Measurements from ENCODE around the gene MT1G.

Gene MT1G

GRCh38 chr16:56634715-56635440, 33.0 kb downstream of the MT1G start:
- H3K9me3 ChIP-seq (ENCODE audit: low read length) = no peaks in the 10 kb centered on the region
- peaks cover 99% of the 10 kb centered on the region for H3K27me3 ChIP-seq (ENCODE audit: insufficient read depth, low read length)
- H2AFZ ChIP-seq (ENCODE audit: low read depth, low read length) = no peak overlapping the region
- H3K4me3 ChIP-seq (ENCODE audit: low read length) = no peak overlapping the region
- H3K36me3 ChIP-seq (ENCODE audit: insufficient read depth, low read length) = no peaks in the 10 kb centered on the region
- H3K4me1 ChIP-seq (ENCODE audit: insufficient read depth, low read length) = peaks cover 8% of the 10 kb centered on the region

DNA sequence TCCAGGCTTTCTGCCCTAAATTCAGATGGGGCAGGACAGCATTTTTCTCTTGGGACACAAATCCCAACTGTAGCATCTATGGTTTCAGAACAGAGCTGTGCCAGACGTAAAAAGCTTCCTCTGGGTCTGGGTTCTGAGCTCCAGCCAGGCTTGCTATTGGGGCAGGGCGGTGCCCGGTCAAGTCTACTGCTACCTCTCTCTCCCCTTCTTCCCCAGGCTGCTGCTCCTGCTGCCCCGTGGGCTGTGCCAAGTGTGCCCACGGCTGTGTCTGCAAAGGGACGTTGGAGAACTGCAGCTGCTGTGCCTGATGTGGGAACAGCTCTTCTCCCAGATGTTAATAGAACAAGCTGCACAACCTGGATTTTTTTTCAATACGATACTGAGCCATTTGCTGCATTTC, 34.3 kb downstream of the MT1G start:
- H3K4me1 ChIP-seq (ENCODE audit: insufficient read depth, low read length) = peaks cover 7% of the 10 kb centered on the region
- no peaks in the 10 kb centered on the region for H3K36me3 ChIP-seq (ENCODE audit: insufficient read depth, low read length)
- no peaks in the 10 kb centered on the region for H3K9me3 ChIP-seq (ENCODE audit: low read length)
- no peak overlapping the region for H2AFZ ChIP-seq (ENCODE audit: low read depth, low read length)
- peaks cover 99% of the 10 kb centered on the region for H3K27me3 ChIP-seq (ENCODE audit: insufficient read depth, low read length)
- no peak overlapping the region for H3K4me3 ChIP-seq (ENCODE audit: low read length)

- Histone ChIP-seq H3K4me3 (ENCODE audit: low read length) (no peak overlapping the region), H3K9me3 (ENCODE audit: low read length) (no peaks in the 10 kb centered on the region), H3K4me1 (ENCODE audit: insufficient read depth, low read length) (peaks cover 6% of the 10 kb centered on the region), H3K36me3 (ENCODE audit: insufficient read depth, low read length) (no peaks in the 10 kb centered on the region), H3K27me3 (ENCODE audit: insufficient read depth, low read length) (peaks cover 98% of the 10 kb centered on the region), H2AFZ (ENCODE audit: low read depth, low read length) (no peak overlapping the region)
Observed at GRCh38 chr16:56632848-56633365, 35.0 kb downstream of the MT1G start.

GRCh38 chr16:56632156-56632847, 35.6 kb downstream of the MT1G start, which contains the start of gene MT1M:
MT1M (plus strand) TSS chr16:56632659; CDS start chr16:56632732, 73 bp downstream.
- Histone ChIP-seq H3K4me3 (ENCODE audit: low read length) (no peak within 1 kb of the TSS), H3K36me3 (ENCODE audit: insufficient read depth, low read length) (no peaks in the 10 kb centered on the region), H3K27me3 (ENCODE audit: insufficient read depth, low read length) (peaks cover 93% of the 10 kb centered on the region), H2AFZ (ENCODE audit: low read depth, low read length) (peak within 1 kb of the TSS; percentile 33), H3K4me1 (ENCODE audit: insufficient read depth, low read length) (peaks cover 6% of the 10 kb centered on the region), H3K9me3 (ENCODE audit: low read length) (no peaks in the 10 kb centered on the region)

DNA sequence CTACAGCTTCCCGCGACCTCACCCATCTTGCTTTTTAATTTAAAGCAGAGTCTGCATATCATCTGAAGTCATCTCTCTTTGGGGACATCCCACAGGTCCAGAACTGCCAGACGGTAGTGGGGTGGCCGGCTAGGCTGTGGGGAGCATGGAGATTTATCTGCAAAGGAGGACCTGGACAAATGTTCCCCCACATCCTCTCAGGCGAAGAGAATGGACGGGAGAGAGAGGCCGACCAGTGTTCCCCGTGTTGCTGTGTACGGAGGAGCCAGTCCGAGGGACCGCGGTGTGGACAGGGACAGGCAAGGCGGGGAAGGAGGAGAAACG, 36.1 kb downstream of the MT1G start:
- Histone ChIP-seq H3K9me3 (ENCODE audit: low read length) (no peaks in the 10 kb centered on the region), H3K4me3 (ENCODE audit: low read length) (no peak overlapping the region), H2AFZ (ENCODE audit: low read depth, low read length) (no peak overlapping the region), H3K27me3 (ENCODE audit: insufficient read depth, low read length) (peaks cover 92% of the 10 kb centered on the region), H3K36me3 (ENCODE audit: insufficient read depth, low read length) (no peaks in the 10 kb centered on the region), H3K4me1 (ENCODE audit: insufficient read depth, low read length) (peaks cover 6% of the 10 kb centered on the region)

- no peak overlapping the region for H2AFZ ChIP-seq (ENCODE audit: low read depth, low read length)
- no peak overlapping the region for H3K4me3 ChIP-seq (ENCODE audit: low read length)
- H3K36me3 ChIP-seq (ENCODE audit: insufficient read depth, low read length) = no peaks in the 10 kb centered on the region
- H3K9me3 ChIP-seq (ENCODE audit: low read length) = no peaks in the 10 kb centered on the region
- H3K4me1 ChIP-seq (ENCODE audit: insufficient read depth, low read length) = peaks cover 6% of the 10 kb centered on the region
- H3K27me3 ChIP-seq (ENCODE audit: insufficient read depth, low read length) = peaks cover 91% of the 10 kb centered on the region
Observed at GRCh38 chr16:56631197-56631596, 36.7 kb downstream of the MT1G start.

DNA sequence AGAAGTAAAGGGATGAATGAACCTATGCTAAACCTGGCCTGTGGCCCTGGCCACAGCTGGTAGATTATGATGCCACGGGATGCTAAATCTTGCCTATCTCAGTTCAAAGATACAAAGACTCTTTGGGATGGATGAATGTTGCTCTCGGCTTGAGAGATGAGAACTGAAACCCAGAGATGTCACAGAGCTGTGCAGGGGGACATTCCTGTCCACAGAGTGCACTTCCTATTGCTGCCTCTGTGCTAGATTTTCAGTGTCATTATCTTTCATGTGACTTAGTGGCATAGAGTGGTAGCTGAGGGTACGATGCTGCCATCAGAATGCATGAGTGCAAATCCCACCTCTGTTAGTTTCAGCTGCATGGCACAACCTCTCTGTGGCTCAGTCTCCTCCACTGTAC, 37.7 kb downstream of the MT1G start:
- Histone ChIP-seq H3K9me3 (ENCODE audit: low read length) (no peaks in the 10 kb centered on the region), H3K36me3 (ENCODE audit: insufficient read depth, low read length) (no peaks in the 10 kb centered on the region), H3K4me1 (ENCODE audit: insufficient read depth, low read length) (peaks cover 10% of the 10 kb centered on the region), H3K4me3 (ENCODE audit: low read length) (no peak overlapping the region), H2AFZ (ENCODE audit: low read depth, low read length) (no peak overlapping the region), H3K27me3 (ENCODE audit: insufficient read depth, low read length) (peaks cover 91% of the 10 kb centered on the region)

DNA sequence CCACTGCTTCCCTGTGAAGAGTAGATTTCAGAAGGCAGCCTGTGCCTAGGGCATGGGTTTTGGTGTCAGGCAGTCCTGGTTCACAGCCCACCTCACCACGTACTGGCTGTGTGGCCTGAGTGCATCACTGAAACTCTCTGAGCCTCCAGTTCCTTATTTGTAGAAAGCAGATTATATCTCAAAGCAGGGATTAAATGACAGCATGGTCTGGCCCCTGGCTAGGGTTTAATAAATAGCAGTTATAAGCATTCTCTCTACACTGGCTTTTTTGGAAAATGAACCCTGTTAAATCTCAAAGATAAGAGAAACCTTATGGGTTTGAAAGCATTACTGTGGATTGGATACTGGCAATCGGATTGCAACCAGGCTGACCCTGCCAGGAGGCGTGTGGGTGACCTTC, 38.3 kb downstream of the MT1G start:
- no peak overlapping the region for H2AFZ ChIP-seq (ENCODE audit: low read depth, low read length)
- H3K9me3 ChIP-seq (ENCODE audit: low read length) = no peaks in the 10 kb centered on the region
- no peaks in the 10 kb centered on the region for H3K36me3 ChIP-seq (ENCODE audit: insufficient read depth, low read length)
- H3K4me1 ChIP-seq (ENCODE audit: insufficient read depth, low read length) = peaks cover 10% of the 10 kb centered on the region
- H3K27me3 ChIP-seq (ENCODE audit: insufficient read depth, low read length) = peaks cover 91% of the 10 kb centered on the region
- H3K4me3 ChIP-seq (ENCODE audit: low read length) = no peak overlapping the region

- no peak overlapping the region for H2AFZ ChIP-seq (ENCODE audit: low read depth, low read length)
- no peaks in the 10 kb centered on the region for H3K36me3 ChIP-seq (ENCODE audit: insufficient read depth, low read length)
- H3K4me1 ChIP-seq (ENCODE audit: insufficient read depth, low read length) = peaks cover 10% of the 10 kb centered on the region
- H3K4me3 ChIP-seq (ENCODE audit: low read length) = no peak overlapping the region
- no peaks in the 10 kb centered on the region for H3K9me3 ChIP-seq (ENCODE audit: low read length)
- peaks cover 89% of the 10 kb centered on the region for H3K27me3 ChIP-seq (ENCODE audit: insufficient read depth, low read length)
Observed at GRCh38 chr16:56628486-56629350, 39.1 kb downstream of the MT1G start.

- Histone ChIP-seq H3K4me3 (ENCODE audit: low read length) (no peak overlapping the region), H3K9me3 (ENCODE audit: low read length) (no peaks in the 10 kb centered on the region), H3K36me3 (ENCODE audit: insufficient read depth, low read length) (no peaks in the 10 kb centered on the region), H3K27me3 (ENCODE audit: insufficient read depth, low read length) (peaks cover 79% of the 10 kb centered on the region), H3K4me1 (ENCODE audit: insufficient read depth, low read length) (peaks cover 4% of the 10 kb centered on the region), H2AFZ (ENCODE audit: low read depth, low read length) (no peak overlapping the region)
Observed at GRCh38 chr16:56626685-56627084, 41.2 kb downstream of the MT1G start.

- peaks cover 4% of the 10 kb centered on the region for H3K4me1 ChIP-seq (ENCODE audit: insufficient read depth, low read length)
- no peak overlapping the region for H2AFZ ChIP-seq (ENCODE audit: low read depth, low read length)
- no peaks in the 10 kb centered on the region for H3K36me3 ChIP-seq (ENCODE audit: insufficient read depth, low read length)
- H3K9me3 ChIP-seq (ENCODE audit: low read length) = no peaks in the 10 kb centered on the region
- no peak overlapping the region for H3K4me3 ChIP-seq (ENCODE audit: low read length)
- H3K27me3 ChIP-seq (ENCODE audit: insufficient read depth, low read length) = peaks cover 79% of the 10 kb centered on the region
Observed at GRCh38 chr16:56625943-56626654, 41.8 kb downstream of the MT1G start.

DNA sequence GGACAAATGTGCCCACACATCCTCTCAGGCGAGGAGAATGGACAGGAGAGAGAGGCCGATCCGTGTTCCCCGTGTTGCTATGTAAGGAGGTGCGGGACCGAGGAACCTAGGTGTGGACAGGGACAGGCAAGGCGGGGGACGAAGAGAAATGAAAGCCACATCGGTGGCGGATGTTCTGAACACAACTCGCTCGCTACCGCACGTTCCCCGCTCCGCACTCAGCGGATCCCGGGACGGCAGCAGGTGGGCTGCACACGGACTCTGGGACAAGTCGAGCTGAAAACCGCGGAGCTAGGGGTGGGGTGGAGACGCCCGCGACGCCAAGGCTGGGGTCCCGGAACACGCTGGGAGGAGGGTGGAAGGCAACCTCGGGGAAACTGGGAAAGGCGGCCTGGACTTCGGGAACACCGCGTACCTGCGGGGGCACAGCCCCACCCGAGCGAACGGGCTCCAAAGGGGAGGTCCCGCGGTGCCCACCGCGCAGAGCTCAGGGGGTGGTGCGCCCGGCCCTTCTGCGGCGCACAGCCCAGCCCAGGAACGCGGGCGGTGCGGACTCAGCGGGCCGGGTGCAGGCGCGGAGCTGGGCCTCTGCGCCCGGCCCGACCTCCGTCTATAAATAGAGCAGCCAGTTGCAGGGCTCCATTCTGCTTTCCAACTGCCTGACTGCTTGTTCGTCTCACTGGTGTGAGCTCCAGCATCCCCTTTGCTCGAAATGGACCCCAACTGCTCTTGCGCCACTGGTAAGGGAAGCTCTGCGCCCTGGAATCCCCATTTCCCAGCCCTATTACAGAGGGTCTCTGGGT, 42.5 kb downstream of the MT1G start, which contains the start of gene MT1E:
Gene MT1E (plus strand): TSS at position 642 of the 803 bp plus-strand sequence. CDS start 71 bp downstream, at position 713.
- Histone ChIP-seq H3K27me3 (ENCODE audit: insufficient read depth, low read length) (peaks cover 73% of the 10 kb centered on the region), H3K4me1 (ENCODE audit: insufficient read depth, low read length) (peaks cover 4% of the 10 kb centered on the region), H3K4me3 (ENCODE audit: low read length) (no peak within 1 kb of the TSS), H2AFZ (ENCODE audit: low read depth, low read length) (no peak within 1 kb of the TSS), H3K36me3 (ENCODE audit: insufficient read depth, low read length) (no peaks in the 10 kb centered on the region), H3K9me3 (ENCODE audit: low read length) (no peaks in the 10 kb centered on the region)

All from neuron (in vitro differentiated cells).